Measurements from ENCODE around the gene SMIM36. TPM values are rescaled to one million over a fixed set of nuclear protein-coding genes. Genes with fewer than 3 reads are reported as not detected.

The SMIM36 gene
- total and polyA plus RNA-seq, 10 of the 15 experiments (the other 5 are each of a cell fraction or from before 2014, with no cell fraction given) = not detected

DNA sequence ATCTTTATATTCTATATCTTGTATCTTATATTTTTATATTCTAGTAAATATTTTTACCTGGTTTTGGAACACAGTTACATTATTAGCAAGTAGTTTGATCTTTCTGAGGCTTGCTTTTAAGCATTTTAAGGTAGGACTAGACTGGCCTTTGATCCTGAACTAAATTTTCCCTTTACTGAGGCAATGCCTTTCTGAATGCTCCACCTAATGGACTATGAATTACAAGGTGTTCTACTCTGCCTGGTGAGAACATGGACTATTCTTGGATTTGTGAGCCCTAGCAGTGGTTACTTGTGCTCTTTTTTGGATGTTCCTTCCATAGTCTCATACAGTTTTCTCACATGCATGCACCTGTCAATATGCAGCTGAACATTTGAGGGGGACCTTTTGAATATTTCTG lies 32.5 kb upstream of the SMIM36 start:
- no TSS peak for BruUV-seq (replicated peaks)
- no peak overlapping the region for H3K9ac ChIP-seq (ENCODE audit: control insufficient read depth, insufficient read depth, low read length)
- TF ChIP-seq SREBF2 (IDR thresholded peaks at IDR 0.05; ENCODE audit: low read length) (no peak), RB1 (IDR thresholded peaks at IDR 0.05; ENCODE audit: borderline replicate concordance) (no peak), BHLHE40 (IDR thresholded peaks at IDR 0.05; ENCODE audit: borderline replicate concordance in 1 of 2, low read depth in 2 of 2, low read length in 1 of 2) (no peak), TBL1XR1 (IDR thresholded peaks at IDR 0.05; ENCODE audit: low read depth, low read length) (no peak)
- TF ChIP-seq, protein P1, sequence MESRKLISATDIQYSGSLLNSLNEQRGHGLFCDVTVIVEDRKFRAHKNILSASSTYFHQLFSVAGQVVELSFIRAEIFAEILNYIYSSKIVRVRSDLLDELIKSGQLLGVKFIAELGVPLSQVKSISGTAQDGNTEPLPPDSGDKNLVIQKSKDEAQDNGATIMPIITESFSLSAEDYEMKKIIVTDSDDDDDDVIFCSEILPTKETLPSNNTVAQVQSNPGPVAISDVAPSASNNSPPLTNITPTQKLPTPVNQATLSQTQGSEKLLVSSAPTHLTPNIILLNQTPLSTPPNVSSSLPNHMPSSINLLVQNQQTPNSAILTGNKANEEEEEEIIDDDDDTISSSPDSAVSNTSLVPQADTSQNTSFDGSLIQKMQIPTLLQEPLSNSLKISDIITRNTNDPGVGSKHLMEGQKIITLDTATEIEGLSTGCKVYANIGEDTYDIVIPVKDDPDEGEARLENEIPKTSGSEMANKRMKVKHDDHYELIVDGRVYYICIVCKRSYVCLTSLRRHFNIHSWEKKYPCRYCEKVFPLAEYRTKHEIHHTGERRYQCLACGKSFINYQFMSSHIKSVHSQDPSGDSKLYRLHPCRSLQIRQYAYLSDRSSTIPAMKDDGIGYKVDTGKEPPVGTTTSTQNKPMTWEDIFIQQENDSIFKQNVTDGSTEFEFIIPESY (IDR thresholded peaks at IDR 0.05) = no peak
- TF ChIP-seq, protein P2, sequence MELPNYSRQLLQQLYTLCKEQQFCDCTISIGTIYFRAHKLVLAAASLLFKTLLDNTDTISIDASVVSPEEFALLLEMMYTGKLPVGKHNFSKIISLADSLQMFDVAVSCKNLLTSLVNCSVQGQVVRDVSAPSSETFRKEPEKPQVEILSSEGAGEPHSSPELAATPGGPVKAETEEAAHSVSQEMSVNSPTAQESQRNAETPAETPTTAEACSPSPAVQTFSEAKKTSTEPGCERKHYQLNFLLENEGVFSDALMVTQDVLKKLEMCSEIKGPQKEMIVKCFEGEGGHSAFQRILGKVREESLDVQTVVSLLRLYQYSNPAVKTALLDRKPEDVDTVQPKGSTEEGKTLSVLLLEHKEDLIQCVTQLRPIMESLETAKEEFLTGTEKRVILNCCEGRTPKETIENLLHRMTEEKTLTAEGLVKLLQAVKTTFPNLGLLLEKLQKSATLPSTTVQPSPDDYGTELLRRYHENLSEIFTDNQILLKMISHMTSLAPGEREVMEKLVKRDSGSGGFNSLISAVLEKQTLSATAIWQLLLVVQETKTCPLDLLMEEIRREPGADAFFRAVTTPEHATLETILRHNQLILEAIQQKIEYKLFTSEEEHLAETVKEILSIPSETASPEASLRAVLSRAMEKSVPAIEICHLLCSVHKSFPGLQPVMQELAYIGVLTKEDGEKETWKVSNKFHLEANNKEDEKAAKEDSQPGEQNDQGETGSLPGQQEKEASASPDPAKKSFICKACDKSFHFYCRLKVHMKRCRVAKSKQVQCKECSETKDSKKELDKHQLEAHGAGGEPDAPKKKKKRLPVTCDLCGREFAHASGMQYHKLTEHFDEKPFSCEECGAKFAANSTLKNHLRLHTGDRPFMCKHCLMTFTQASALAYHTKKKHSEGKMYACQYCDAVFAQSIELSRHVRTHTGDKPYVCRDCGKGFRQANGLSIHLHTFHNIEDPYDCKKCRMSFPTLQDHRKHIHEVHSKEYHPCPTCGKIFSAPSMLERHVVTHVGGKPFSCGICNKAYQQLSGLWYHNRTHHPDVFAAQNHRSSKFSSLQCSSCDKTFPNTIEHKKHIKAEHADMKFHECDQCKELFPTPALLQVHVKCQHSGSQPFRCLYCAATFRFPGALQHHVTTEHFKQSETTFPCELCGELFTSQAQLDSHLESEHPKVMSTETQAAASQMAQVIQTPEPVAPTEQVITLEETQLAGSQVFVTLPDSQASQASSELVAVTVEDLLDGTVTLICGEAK (IDR thresholded peaks at IDR 0.05; ENCODE audit: borderline replicate concordance) = no peak
- TF ChIP-seq, protein P3, sequence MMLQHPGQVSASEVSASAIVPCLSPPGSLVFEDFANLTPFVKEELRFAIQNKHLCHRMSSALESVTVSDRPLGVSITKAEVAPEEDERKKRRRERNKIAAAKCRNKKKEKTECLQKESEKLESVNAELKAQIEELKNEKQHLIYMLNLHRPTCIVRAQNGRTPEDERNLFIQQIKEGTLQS (IDR thresholded peaks at IDR 0.05; ENCODE audit: borderline replicate concordance, extremely low read depth, low read depth, low read length) = no peak
- TF ChIP-seq, protein P4, sequence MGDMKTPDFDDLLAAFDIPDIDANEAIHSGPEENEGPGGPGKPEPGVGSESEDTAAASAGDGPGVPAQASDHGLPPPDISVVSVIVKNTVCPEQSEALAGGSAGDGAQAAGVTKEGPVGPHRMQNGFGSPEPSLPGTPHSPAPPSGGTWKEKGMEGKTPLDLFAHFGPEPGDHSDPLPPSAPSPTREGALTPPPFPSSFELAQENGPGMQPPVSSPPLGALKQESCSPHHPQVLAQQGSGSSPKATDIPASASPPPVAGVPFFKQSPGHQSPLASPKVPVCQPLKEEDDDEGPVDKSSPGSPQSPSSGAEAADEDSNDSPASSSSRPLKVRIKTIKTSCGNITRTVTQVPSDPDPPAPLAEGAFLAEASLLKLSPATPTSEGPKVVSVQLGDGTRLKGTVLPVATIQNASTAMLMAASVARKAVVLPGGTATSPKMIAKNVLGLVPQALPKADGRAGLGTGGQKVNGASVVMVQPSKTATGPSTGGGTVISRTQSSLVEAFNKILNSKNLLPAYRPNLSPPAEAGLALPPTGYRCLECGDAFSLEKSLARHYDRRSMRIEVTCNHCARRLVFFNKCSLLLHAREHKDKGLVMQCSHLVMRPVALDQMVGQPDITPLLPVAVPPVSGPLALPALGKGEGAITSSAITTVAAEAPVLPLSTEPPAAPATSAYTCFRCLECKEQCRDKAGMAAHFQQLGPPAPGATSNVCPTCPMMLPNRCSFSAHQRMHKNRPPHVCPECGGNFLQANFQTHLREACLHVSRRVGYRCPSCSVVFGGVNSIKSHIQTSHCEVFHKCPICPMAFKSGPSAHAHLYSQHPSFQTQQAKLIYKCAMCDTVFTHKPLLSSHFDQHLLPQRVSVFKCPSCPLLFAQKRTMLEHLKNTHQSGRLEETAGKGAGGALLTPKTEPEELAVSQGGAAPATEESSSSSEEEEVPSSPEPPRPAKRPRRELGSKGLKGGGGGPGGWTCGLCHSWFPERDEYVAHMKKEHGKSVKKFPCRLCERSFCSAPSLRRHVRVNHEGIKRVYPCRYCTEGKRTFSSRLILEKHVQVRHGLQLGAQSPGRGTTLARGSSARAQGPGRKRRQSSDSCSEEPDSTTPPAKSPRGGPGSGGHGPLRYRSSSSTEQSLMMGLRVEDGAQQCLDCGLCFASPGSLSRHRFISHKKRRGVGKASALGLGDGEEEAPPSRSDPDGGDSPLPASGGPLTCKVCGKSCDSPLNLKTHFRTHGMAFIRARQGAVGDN (IDR thresholded peaks at IDR 0.05) = no peak
- intact Hi-C loops (cut with micrococcal nuclease; ENCODE audit: unreplicated experiment) = no loop called here
- no peak overlapping the region for H3K4me2 ChIP-seq (ENCODE audit: control insufficient read depth, insufficient read depth)
- no peak overlapping the region for H2AFZ ChIP-seq (ENCODE audit: control insufficient read depth, low read depth, low read length)
- no peak overlapping the region for H3K4me3 ChIP-seq
- FAIRE-seq (peak; percentile 38), ATAC-seq (no peak), DNase-seq (ENCODE audit: low read depth, low spot score) (no peak)
- H3K36me3 ChIP-seq (ENCODE audit: control insufficient read depth in 2 of 2, insufficient read depth in 2 of 2, low read length in 1 of 2) = no peaks in the 10 kb centered on the region
- H3K4me1 ChIP-seq (ENCODE audit: control insufficient read depth, insufficient read depth, low read length) = no peaks in the 10 kb centered on the region
- no peaks in the 10 kb centered on the region for H3K79me2 ChIP-seq (ENCODE audit: control insufficient read depth, insufficient read depth, low read length)
- H3K9me3 ChIP-seq (replicated peaks; ENCODE audit: control insufficient read depth, insufficient read depth, low read length) = no peaks in the 10 kb centered on the region
- in situ Hi-C loops (cut with MboI) = no loop called here
- RAD21 ChIA-PET (ENCODE audit: unreplicated experiment) = interaction anchor here (0.7 kb wide), 1 partner anchor 58 kb away, joined by 3 read pairs; no protein-coding TSS in a partner anchor
- H3K27me3 ChIP-seq (replicated peaks in 1 of 2; ENCODE audit: control insufficient read depth in 2 of 2, insufficient read depth in 2 of 2, low read length in 1 of 2) = no peaks in the 10 kb centered on the region; a peak in 1 of 4 replicates
- CTCF ChIA-PET = no interaction called here
- H3K27ac ChIP-seq (ENCODE audit: control insufficient read depth, insufficient read depth) = no peak overlapping the region
- H4K20me1 ChIP-seq (ENCODE audit: control insufficient read depth, insufficient read depth) = no peaks in the 10 kb centered on the region
- SMC1A ChIA-PET (ENCODE audit: uncharacterized antibody, unreplicated experiment) = no interaction called here
- POLR2A ChIA-PET = interaction anchor here (0.6 kb wide), 1 partner anchor 195 kb away, joined by 6 read pairs; no protein-coding TSS in a partner anchor
